K562 (cell line): ENCODE results near the gene ARHGAP4. TPM values are rescaled to one million over a fixed set of nuclear protein-coding genes. Genes with fewer than 3 reads are reported as not detected.

Source experiments
- ATAC-seq: fragments of 200-7000 bp; cut with Tn5 transposase; 3 replicates; pipeline ENCODE4 v1.9.1; 2020; ENCODE audit warnings: moderate library complexity
- BruUV-seq: library from RNA; stranded (reverse); fragments of 400-500 nt; replicated peaks from 2 replicates; lab custom pipeline; 2021; lab: Mats Ljungman, UMichigan
- CTCF ChIA-PET: fragments of 300-600 bp; formaldehyde crosslinking; extraction: SDS; loops from one replicate; lab custom pipeline; 2021; ENCODE audit warnings: low intra/inter-chr PET ratio; lab: Yijun Ruan, JAX
- POLR2A ChIA-PET: fragments of 300-600, 350-650 bp; sonication (Branson Sonifier 250); formaldehyde crosslinking; extraction: SDS; loops from one replicate; lab custom pipeline; 2021; ENCODE audit warnings: antibody characterized with exemption, inconsistent platforms; lab: Yijun Ruan, JAX
- DNase-seq, 4 experiments: peaks; one replicate each; pipeline versions ENCODE4 v3.0.0 to v3.0.0-alpha.2; 2011 to 2018; ENCODE audit warnings: low spot score in 3 of 4, mixed read lengths in 3 of 4; ENCODE audit errors: extremely low read depth in 1 of 4
- FAIRE-seq: peaks from 2 replicates; lab custom pipeline; 2011; peaks lifted over from hg19 to GRCh38; lab: Jason Lieb, UNC
- H2AFZ ChIP-seq: 2 replicates; pipeline ENCODE4 v1.6.0; 2011; ENCODE audit warnings: low read depth, low read length, control low read depth, inconsistent platforms
- H3K27ac ChIP-seq: fragments of 200-600 bp; 3 replicates; pipeline ENCODE4 v1.8.0; 2011; ENCODE audit warnings: low read depth, mild to moderate bottlenecking, control low read depth, inconsistent platforms, low read length, moderate library complexity, mixed read lengths; ENCODE audit errors: extremely low read depth
- H3K27me3 ChIP-seq, 2 experiments: fragments of 300-600 bp in 1 of 2; 2 replicates in 1 of 2; 3 replicates in 1 of 2; pipeline versions ENCODE4 v1.6.0 to v1.8.0; 2011; ENCODE audit warnings: inconsistent platforms in 2 of 2, low read length in 2 of 2, mild to moderate bottlenecking in 1 of 2, mixed read lengths in 1 of 2, moderate library complexity in 1 of 2; ENCODE audit not compliant: control insufficient read depth in 2 of 2, insufficient read depth in 2 of 2
- H3K36me3 ChIP-seq: fragments of 300-600 bp; 3 replicates; pipeline ENCODE4 v1.8.0; 2011; ENCODE audit warnings: mild to moderate bottlenecking, low read length, inconsistent platforms; ENCODE audit not compliant: control insufficient read depth, insufficient read depth
- H3K4me1 ChIP-seq, 2 experiments: fragments of 200-600 bp in 1 of 2; replicated peaks in 1 of 2; 2 replicates in 1 of 2; 3 replicates in 1 of 2; pipeline versions ENCODE4 v1.5.1 to v1.8.0; 2011; ENCODE audit warnings: inconsistent platforms in 2 of 2, low read length in 2 of 2, mild to moderate bottlenecking in 1 of 2, mixed read lengths in 1 of 2, moderate library complexity in 1 of 2; ENCODE audit not compliant: control insufficient read depth in 2 of 2, insufficient read depth in 2 of 2
- H3K4me2 ChIP-seq: 2 replicates; pipeline ENCODE4 v1.6.1; 2011; ENCODE audit warnings: low read length, control low read depth, inconsistent platforms, mixed read lengths; ENCODE audit not compliant: insufficient read depth
- H3K4me3 ChIP-seq: fragments of 200-600 bp; sonication (generic), shearing (Covaris generic); 2 replicates; pipeline ENCODE4 v1.5.1; 2016; ENCODE audit warnings: control low read depth, inconsistent platforms
- H3K79me2 ChIP-seq: fragments of 200-600 bp; 3 replicates; pipeline ENCODE4 v1.8.0; 2011; ENCODE audit warnings: low read length, inconsistent platforms; ENCODE audit not compliant: control insufficient read depth, insufficient read depth
- H3K9ac ChIP-seq, 2 experiments: 2 replicates each; pipeline versions ENCODE4 v1.6.0 to v1.6.1; 2011; ENCODE audit warnings: low read depth in 2 of 2, low read length in 2 of 2, control low read depth in 1 of 2, inconsistent platforms in 1 of 2, mild to moderate bottlenecking in 1 of 2, mixed read lengths in 1 of 2; ENCODE audit not compliant: insufficient read depth in 1 of 2
- H3K9me1 ChIP-seq: one replicate; pipeline ENCODE4 v1.6.0; 2011; ENCODE audit warnings: inconsistent platforms, mild to moderate bottlenecking, low read length, moderate library complexity; ENCODE audit not compliant: control insufficient read depth, insufficient read depth
- H3K9me3 ChIP-seq: replicated peaks from 2 replicates; pipeline ENCODE4 v1.5.1; 2011; ENCODE audit warnings: low read depth, low read length, inconsistent platforms; ENCODE audit not compliant: control insufficient read depth, insufficient read depth
- H4K20me1 ChIP-seq: replicated peaks from 2 replicates; pipeline ENCODE4 v1.6.1; 2011; ENCODE audit warnings: low read length, inconsistent platforms, mixed read lengths; ENCODE audit not compliant: control insufficient read depth, insufficient read depth
- CREB3 ChIP-seq: fragments of 450-650 bp; conservative IDR thresholded peaks from 2 replicates; pipeline ENCODE4 v1.6.1; 2016; ENCODE audit warnings: missing genetic modification characterization, low read depth, mild to moderate bottlenecking, missing compliant biosample characterization, moderate library complexity
- DEAF1 ChIP-seq: fragments of 450-650 bp; formaldehyde crosslinking; IDR thresholded peaks from 2 replicates; pipeline ENCODE4 v1.4.0; 2020; ENCODE audit warnings: mild to moderate bottlenecking, moderate library complexity
- HDAC3 ChIP-seq: fragments of 450-650 bp; IDR thresholded peaks from 2 replicates; pipeline ENCODE4 v1.6.1; 2018; ENCODE audit warnings: borderline replicate concordance, mild to moderate bottlenecking, moderate library complexity; ENCODE audit not compliant: partially characterized antibody
- LEF1 ChIP-seq: fragments of 450-650 bp; IDR thresholded peaks from 2 replicates; pipeline ENCODE4 v1.6.1; 2016; ENCODE audit warnings: mild to moderate bottlenecking
- NUFIP1 ChIP-seq: fragments of 450-650 bp; IDR thresholded peaks from 2 replicates; pipeline ENCODE4 v1.6.1; 2018; ENCODE audit not compliant: partially characterized antibody
- PCBP1 ChIP-seq: fragments of 200-400 bp; formaldehyde crosslinking; IDR thresholded peaks from 2 replicates; pipeline ENCODE4 v1.6.1; 2018; ENCODE audit warnings: mild to moderate bottlenecking, low read depth, low read length; ENCODE audit not compliant: poor library complexity, severe bottlenecking
- PHTF2 ChIP-seq: fragments of 250-450 bp; sonication (Bioruptor Pico); IDR thresholded peaks from 2 replicates; pipeline ENCODE4 v1.5.0; 2021; ENCODE audit warnings: mild to moderate bottlenecking
- POLR2G ChIP-seq: fragments of 200-400 bp; formaldehyde crosslinking; IDR thresholded peaks from 2 replicates; pipeline ENCODE4 v1.6.1; 2017; ENCODE audit warnings: low read depth, mild to moderate bottlenecking, antibody characterized with exemption, low read length, moderate library complexity
- RBFOX2 ChIP-seq: fragments of 200-400 bp; formaldehyde crosslinking; IDR thresholded peaks from 2 replicates; pipeline ENCODE4 v1.6.1; 2017; ENCODE audit warnings: low read depth, mild to moderate bottlenecking, low read length, moderate library complexity
- SREBF1 ChIP-seq: fragments of 150-350 bp; IDR thresholded peaks from 2 replicates; pipeline ENCODE4 v1.6.1; 2014; ENCODE audit warnings: antibody characterized with exemption, low read depth, low read length, borderline replicate concordance
- ZNF134 ChIP-seq: fragments of 250-450 bp; sonication (Bioruptor Pico); conservative IDR thresholded peaks from 2 replicates; pipeline ENCODE4 v1.4.0; 2020
- ZNF347 ChIP-seq: fragments of 450-650 bp; formaldehyde crosslinking; IDR thresholded peaks from 2 replicates; pipeline ENCODE4 v1.4.0; 2020; ENCODE audit warnings: low read depth, mild to moderate bottlenecking, moderate library complexity
- ZNF707 ChIP-seq: fragments of 250-450 bp; sonication (Bioruptor Pico); conservative IDR thresholded peaks from 2 replicates; pipeline ENCODE4 v1.8.0; 2022; ENCODE audit warnings: inconsistent platforms, mild to moderate bottlenecking, moderate library complexity
- whole genome bisulfite sequencing: fragments of 100-300 bp; shearing (Covaris generic); methylation state at CpG from one replicate; pipeline ENCODE4 v1.1.6; 2016; ENCODE audit warnings: low coverage, mixed read lengths; ENCODE audit not compliant: insufficient coverage; ENCODE audit errors: missing lambda C conversion rate; 5-methylcytosine and 5-hydroxymethylcytosine counted together
- in situ Hi-C: fragments of 300-500 bp; cut with MboI; formaldehyde crosslinking; loops from 4 replicates; pipeline ENCODE4 v1.15.0; 2018; ENCODE audit warnings: inconsistent platforms, mixed read lengths
- intact Hi-C: fragments of 100-400 bp; cut with micrococcal nuclease; formaldehyde crosslinking; loops from 2 replicates; pipeline ENCODE4 v1.14.2; 2022
- polyA plus RNA-seq, 8 experiments: library from polyadenylated mRNA; depleted of rRNA in 4 of 8; stranded (reverse) in 5 of 8; unstranded in 3 of 8; fragments of >200 nt; fragmentation: Nextera tagmentation in 2 of 8; fragmentation: Illumina TruSeq in 1 of 8; extraction: Ambion mirVana in 2 of 8; extraction: Trizol in 1 of 8; gene quantifications; 2 replicates each; pipeline versions ENCODE4 v1.2.1 to v1.2.3, GENCODE V29; 2011 to 2014; ENCODE audit warnings: inconsistent platforms in 1 of 8, missing spikeins in 1 of 8
- total RNA-seq, 7 experiments: library from RNA; depleted of rRNA in 6 of 7; stranded (reverse); fragments of >200 nt in 6 of 7; fragmentation: Illumina TruSeq in 2 of 7; extraction: Trizol in 2 of 7; gene quantifications; 2 replicates each; pipeline versions ENCODE4 v1.2.1 to v1.2.3, GENCODE V29; 2011 to 2021; ENCODE audit warnings: low replicate concordance in 1 of 7
- TF ChIP-seq, protein P1 (sequence below), 2 experiments: fragments of 150-350 bp in 1 of 2; IDR thresholded peaks; 2 replicates each; pipeline ENCODE4 v1.6.1; 2012 to 2016; ENCODE audit warnings: low read depth in 2 of 2, low read length in 2 of 2, mild to moderate bottlenecking in 1 of 2, moderate library complexity in 1 of 2

ARHGAP4 gene
- total and polyA plus RNA-seq, 9 of the 15 experiments (the other 6 are each of a cell fraction or from before 2014, with no cell fraction given) = 0.30 to 81.8 (median 13.5) TPM

DNA sequence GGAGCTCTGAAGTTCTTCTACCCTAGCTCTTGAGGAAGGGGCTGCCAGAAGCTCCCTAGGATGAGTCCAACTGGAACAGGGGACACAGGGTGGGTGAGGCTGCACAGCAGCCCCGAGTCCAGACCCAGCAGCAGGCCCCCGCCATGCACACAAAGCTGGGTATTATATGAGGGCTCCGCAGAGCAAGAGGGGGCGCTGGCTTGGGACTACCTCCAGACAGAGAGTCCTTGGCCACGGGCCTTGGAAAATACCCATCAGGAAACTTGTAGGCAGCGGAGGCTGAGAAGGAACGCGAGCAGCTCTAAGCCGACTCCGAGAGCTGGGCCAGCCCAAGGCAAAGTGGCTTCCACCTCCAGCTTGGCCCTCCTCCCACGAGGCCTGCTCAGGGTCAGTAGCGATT is 37.5 kb upstream of the ARHGAP4 start (continued):
- TF ChIP-seq LEF1 = no peak
- peak; percentile 14; the same call in 1 of the 2 replicates for TF ChIP-seq POLR2G
- TF ChIP-seq RBFOX2 = peak; percentile 24; the same call in 1 of the 2 replicates

- WGBS = 91% methylated on average over 8 of the region's 11 CpGs
- H3K9me3 ChIP-seq = no peaks in the 10 kb centered on the region
- no peak overlapping the region for H3K9ac ChIP-seq
- peaks cover 1 to 14% of the 10 kb centered on the region in 2 experiments; a peak in 3 of 5 replicates for H3K4me1 ChIP-seq
- FAIRE-seq = no peak
- H4K20me1 ChIP-seq = peaks cover 17% of the 10 kb centered on the region; the same call in 1 of the 2 replicates
- no peak overlapping the region for H2AFZ ChIP-seq
- in situ Hi-C loops = no loop called here
- ATAC-seq = no peak
- peaks cover 99% of the 10 kb centered on the region; the same call in 2 of the 3 replicates for H3K36me3 ChIP-seq
- no peak overlapping the region for H3K4me3 ChIP-seq
- H3K9me1 ChIP-seq = no peaks in the 10 kb centered on the region
- no peak for DNase-seq
- no peak overlapping the region for H3K27ac ChIP-seq
- no TSS peak for BruUV-seq
- H3K27me3 ChIP-seq = no peaks in the 10 kb centered on the region
- POLR2A ChIA-PET = interaction anchor here (0.6 to 1.8 kb wide), 5 partner anchors 8 to 36 kb away, joined by 3 to 10 read pairs (median 4); partner anchors contain the start of gene HCFC1
- intact Hi-C loops = no loop called here
- H3K79me2 ChIP-seq = peaks cover 41% of the 10 kb centered on the region
- no peak overlapping the region for H3K4me2 ChIP-seq
- CTCF ChIA-PET = no interaction called here
- TF ChIP-seq, protein P1, sequence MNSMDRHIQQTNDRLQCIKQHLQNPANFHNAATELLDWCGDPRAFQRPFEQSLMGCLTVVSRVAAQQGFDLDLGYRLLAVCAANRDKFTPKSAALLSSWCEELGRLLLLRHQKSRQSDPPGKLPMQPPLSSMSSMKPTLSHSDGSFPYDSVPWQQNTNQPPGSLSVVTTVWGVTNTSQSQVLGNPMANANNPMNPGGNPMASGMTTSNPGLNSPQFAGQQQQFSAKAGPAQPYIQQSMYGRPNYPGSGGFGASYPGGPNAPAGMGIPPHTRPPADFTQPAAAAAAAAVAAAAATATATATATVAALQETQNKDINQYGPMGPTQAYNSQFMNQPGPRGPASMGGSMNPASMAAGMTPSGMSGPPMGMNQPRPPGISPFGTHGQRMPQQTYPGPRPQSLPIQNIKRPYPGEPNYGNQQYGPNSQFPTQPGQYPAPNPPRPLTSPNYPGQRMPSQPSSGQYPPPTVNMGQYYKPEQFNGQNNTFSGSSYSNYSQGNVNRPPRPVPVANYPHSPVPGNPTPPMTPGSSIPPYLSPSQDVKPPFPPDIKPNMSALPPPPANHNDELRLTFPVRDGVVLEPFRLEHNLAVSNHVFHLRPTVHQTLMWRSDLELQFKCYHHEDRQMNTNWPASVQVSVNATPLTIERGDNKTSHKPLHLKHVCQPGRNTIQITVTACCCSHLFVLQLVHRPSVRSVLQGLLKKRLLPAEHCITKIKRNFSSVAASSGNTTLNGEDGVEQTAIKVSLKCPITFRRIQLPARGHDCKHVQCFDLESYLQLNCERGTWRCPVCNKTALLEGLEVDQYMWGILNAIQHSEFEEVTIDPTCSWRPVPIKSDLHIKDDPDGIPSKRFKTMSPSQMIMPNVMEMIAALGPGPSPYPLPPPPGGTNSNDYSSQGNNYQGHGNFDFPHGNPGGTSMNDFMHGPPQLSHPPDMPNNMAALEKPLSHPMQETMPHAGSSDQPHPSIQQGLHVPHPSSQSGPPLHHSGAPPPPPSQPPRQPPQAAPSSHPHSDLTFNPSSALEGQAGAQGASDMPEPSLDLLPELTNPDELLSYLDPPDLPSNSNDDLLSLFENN (IDR thresholded peaks at IDR 0.05; ENCODE audit: low read depth in 2 of 2, low read length in 2 of 2) = no peak
- TF ChIP-seq NUFIP1 (no peak), HDAC3 (no peak), SREBF1 (no peak), CREB3 (no peak), ZNF134 (CRISPR knock-in tag) (no peak), PHTF2 (no peak), PCBP1 (no peak), ZNF347 (CRISPR knock-in tag) (no peak), DEAF1 (no peak), ZNF707 (CRISPR knock-in tag) (no peak)
Observed at GRCh38 chrX:153961292-153961691, 35.2 kb upstream of the ARHGAP4 start.
